RWPE2 (cell line): ENCODE data around the gene HERC5.
"Not testable (repeated sequence)": the region's sequence is repeated elsewhere in the genome, so short reads cannot be mapped to it uniquely, and the experiment has no call there.

Experiments used
- ATAC-seq: fragments of 200-7000 bp; cut with Tn5 transposase; 3 replicates; pipeline ENCODE4 v1.9.1; 2021; ENCODE audit warnings: low read depth
- DNase-seq: peaks from one replicate; pipeline ENCODE4 v3.0.0-alpha.2; 2020; ENCODE audit warnings: low spot score
- H3K27ac ChIP-seq: fragments of 450-650 bp; 2 replicates; pipeline ENCODE4 v1.5.1; 2017; ENCODE audit warnings: mild to moderate bottlenecking; ENCODE audit not compliant: poor library complexity, severe bottlenecking
- H3K27me3 ChIP-seq: fragments of 250-450 bp; sonication (Bioruptor Pico); 2 replicates; pipeline ENCODE4 v1.5.1; 2021; ENCODE audit warnings: mild to moderate bottlenecking, moderate library complexity; ENCODE audit not compliant: insufficient read depth, poor library complexity, severe bottlenecking
- H3K36me3 ChIP-seq: fragments of 250-450 bp; sonication (Bioruptor Pico); 2 replicates; pipeline ENCODE4 v1.5.1; 2020; ENCODE audit warnings: low read depth, mild to moderate bottlenecking, moderate library complexity
- H3K4me1 ChIP-seq: fragments of 250-450 bp; sonication (Bioruptor Pico); 2 replicates; pipeline ENCODE4 v1.5.1; 2021; ENCODE audit warnings: mild to moderate bottlenecking, moderate library complexity; ENCODE audit not compliant: insufficient read depth, poor library complexity, severe bottlenecking
- H3K4me3 ChIP-seq: fragments of 250-450 bp; sonication (Bioruptor Pico); 2 replicates; pipeline ENCODE4 v1.5.1; 2021; ENCODE audit warnings: mild to moderate bottlenecking, moderate library complexity; ENCODE audit not compliant: severe bottlenecking
- H3K9me3 ChIP-seq: fragments of 250-450 bp; sonication (Bioruptor Pico); 2 replicates; pipeline ENCODE4 v1.5.1; 2021; ENCODE audit warnings: mild to moderate bottlenecking, moderate library complexity; ENCODE audit not compliant: severe bottlenecking
- CTCF ChIP-seq: fragments of 450-650 bp; IDR thresholded peaks from one replicate; pipeline ENCODE4 v1.5.1; 2017; ENCODE audit warnings: mild to moderate bottlenecking, moderate library complexity; ENCODE audit not compliant: poor library complexity, severe bottlenecking

Gene HERC5

GRCh38 chr4:88422403-88422802 is 34.5 kb upstream of the HERC5 start:
- Histone ChIP-seq H3K4me1 (peaks cover 3% of the 10 kb centered on the region), H3K27me3 (no peaks in the 10 kb centered on the region), H3K9me3 (no peaks in the 10 kb centered on the region), H3K27ac (no peak overlapping the region), H3K36me3 (0 out of 2 replicates have a peak, but pooled peaks cover 3% of the 10 kb centered on the region), H3K4me3 (no peak overlapping the region)
- no peak for ATAC-seq
- no peak for TF ChIP-seq CTCF
- DNase-seq = no peak

GRCh38 chr4:88429401-88429800 is 27.5 kb upstream of the HERC5 start:
- H3K4me1 ChIP-seq = no peaks in the 10 kb centered on the region

GRCh38 chr4:88435987-88436693 is 20.8 kb upstream of the HERC5 start:
- DNase-seq = no peak
- no peak for TF ChIP-seq CTCF
- no peak for ATAC-seq
- H3K4me3 ChIP-seq = no peak overlapping the region
- no peaks in the 10 kb centered on the region for H3K36me3 ChIP-seq
- no peaks in the 10 kb centered on the region for H3K9me3 ChIP-seq
- H3K4me1 ChIP-seq = peaks cover 3% of the 10 kb centered on the region
- H3K27ac ChIP-seq = no peak overlapping the region
- no peaks in the 10 kb centered on the region for H3K27me3 ChIP-seq

More at GRCh38 chr4:88429401-88429800, 27.5 kb upstream of the HERC5 start:
- no peaks in the 10 kb centered on the region for H3K36me3 ChIP-seq
- no peaks in the 10 kb centered on the region for H3K9me3 ChIP-seq
- no peak overlapping the region for H3K27ac ChIP-seq
- no peak for TF ChIP-seq CTCF
- no peak for ATAC-seq
- DNase-seq = no peak
- no peaks in the 10 kb centered on the region for H3K27me3 ChIP-seq
- no peak overlapping the region for H3K4me3 ChIP-seq

GRCh38 chr4:88437873-88438272 is 19.0 kb upstream of the HERC5 start:
- not testable (repeated sequence) for DNase-seq, H3K36me3 ChIP-seq, H3K9me3 ChIP-seq, H3K27me3 ChIP-seq, H3K4me3 ChIP-seq, H3K27ac ChIP-seq, ATAC-seq, H3K4me1 ChIP-seq

- Histone ChIP-seq H3K27ac (no peak overlapping the region), H3K27me3 (no peaks in the 10 kb centered on the region), H3K4me1 (peaks cover 3% of the 10 kb centered on the region), H3K4me3 (no peak overlapping the region), H3K9me3 (no peaks in the 10 kb centered on the region), H3K36me3 (no peaks in the 10 kb centered on the region)
- ATAC-seq = peak; percentile 78
- no peak for TF ChIP-seq CTCF
- no peak for DNase-seq
Observed at GRCh38 chr4:88439161-88439760, 17.7 kb upstream of the HERC5 start.
